SJSA1 (cell line): ENCODE measurements around the gene NTM. TPM values are rescaled to one million over a fixed set of nuclear protein-coding genes. Genes with fewer than 3 reads are reported as not detected.

Experiments used
- DNase-seq, 2 experiments: peaks; one replicate each; pipeline ENCODE4 v3.0.0-alpha.2; 2015 to 2020; ENCODE audit warnings: low spot score in 2 of 2, low read depth in 1 of 2
- H3K27ac ChIP-seq: fragments of 250-450 bp; sonication (Bioruptor Pico); 2 replicates; pipeline ENCODE4 v1.5.1; 2020; ENCODE audit warnings: mild to moderate bottlenecking, moderate library complexity
- H3K27me3 ChIP-seq: fragments of 250-450 bp; sonication (Bioruptor Pico); replicated peaks from 2 replicates; pipeline ENCODE4 v1.5.1; 2020; ENCODE audit warnings: mild to moderate bottlenecking, moderate library complexity
- H3K36me3 ChIP-seq: fragments of 250-450 bp; sonication (Bioruptor Pico); 2 replicates; pipeline ENCODE4 v1.5.1; 2020; ENCODE audit warnings: mild to moderate bottlenecking
- H3K4me1 ChIP-seq: fragments of 250-450 bp; sonication (Bioruptor Pico); replicated peaks from 2 replicates; pipeline ENCODE4 v1.6.1; 2021; ENCODE audit warnings: mild to moderate bottlenecking
- H3K4me3 ChIP-seq: fragments of 250-450 bp; sonication (Bioruptor Pico); 2 replicates; pipeline ENCODE4 v1.5.1; 2020; ENCODE audit warnings: mild to moderate bottlenecking
- H3K9me3 ChIP-seq: fragments of 250-450 bp; sonication (Bioruptor Pico); replicated peaks from 2 replicates; pipeline ENCODE4 v1.5.1; 2020; ENCODE audit warnings: mild to moderate bottlenecking
- total RNA-seq: library from RNA; depleted of rRNA; stranded (reverse); fragments of >200 nt; shearing (Covaris generic); gene quantifications from 2 replicates; pipeline ENCODE4 v1.2.3, GENCODE V29; 2014

The NTM gene
- total RNA-seq, 1 experiment from 2014 or later = 0.34 TPM

GRCh38 chr11:131924457-131925201 lies 554.2 kb downstream of the NTM start:
- Histone ChIP-seq H3K27me3 (no peaks in the 10 kb centered on the region), H3K36me3 (no peaks in the 10 kb centered on the region), H3K27ac (peak overlapping the region; percentile 69), H3K4me3 (no peak overlapping the region), H3K4me1 (peaks cover 14% of the 10 kb centered on the region), H3K9me3 (no peaks in the 10 kb centered on the region)
- DNase-seq = peak in 1 of 2 experiments; percentile 28

GRCh38 chr11:131925829-131926228 lies 555.4 kb downstream of the NTM start:
- no peaks in the 10 kb centered on the region for H3K36me3 ChIP-seq
- DNase-seq = no peak
- no peaks in the 10 kb centered on the region for H3K27me3 ChIP-seq
- H3K4me3 ChIP-seq = no peak overlapping the region
- no peaks in the 10 kb centered on the region for H3K9me3 ChIP-seq
- H3K27ac ChIP-seq = no peak overlapping the region
- peaks cover 14% of the 10 kb centered on the region for H3K4me1 ChIP-seq

- Histone ChIP-seq H3K27me3 (no peaks in the 10 kb centered on the region), H3K36me3 (no peaks in the 10 kb centered on the region), H3K9me3 (no peaks in the 10 kb centered on the region), H3K27ac (no peak overlapping the region), H3K4me3 (no peak overlapping the region), H3K4me1 (peaks cover 11% of the 10 kb centered on the region)
- no peak for DNase-seq
These were observed 558.6 kb downstream of the NTM start for GRCh38 chr11:131928992-131929391.

GRCh38 chr11:131932584-131933325 lies 562.3 kb downstream of the NTM start:
- no peaks in the 10 kb centered on the region for H3K27me3 ChIP-seq
- H3K4me1 ChIP-seq = no peaks in the 10 kb centered on the region
- H3K27ac ChIP-seq = no peak overlapping the region
- H3K36me3 ChIP-seq = no peaks in the 10 kb centered on the region
- no peaks in the 10 kb centered on the region for H3K9me3 ChIP-seq
- no peak overlapping the region for H3K4me3 ChIP-seq
- no peak for DNase-seq

- no peaks in the 10 kb centered on the region for H3K36me3 ChIP-seq
- no peaks in the 10 kb centered on the region for H3K27me3 ChIP-seq
- no peak overlapping the region for H3K27ac ChIP-seq
- no peak overlapping the region for H3K4me3 ChIP-seq
- no peaks in the 10 kb centered on the region for H3K4me1 ChIP-seq
- no peaks in the 10 kb centered on the region for H3K9me3 ChIP-seq
- DNase-seq = no peak
These were observed 563.6 kb downstream of the NTM start for GRCh38 chr11:131934006-131934405.

GRCh38 chr11:131938351-131938751 lies 567.9 kb downstream of the NTM start:
- H3K36me3 ChIP-seq = no peaks in the 10 kb centered on the region
- H3K27me3 ChIP-seq = no peaks in the 10 kb centered on the region
- H3K9me3 ChIP-seq = no peaks in the 10 kb centered on the region
- DNase-seq = no peak
- H3K4me1 ChIP-seq = no peaks in the 10 kb centered on the region
- no peak overlapping the region for H3K27ac ChIP-seq
- H3K4me3 ChIP-seq = no peak overlapping the region

GRCh38 chr11:131940126-131940525 lies 569.7 kb downstream of the NTM start:
- DNase-seq = no peak
- Histone ChIP-seq H3K27me3 (no peaks in the 10 kb centered on the region), H3K36me3 (no peaks in the 10 kb centered on the region), H3K27ac (no peak overlapping the region), H3K4me1 (no peaks in the 10 kb centered on the region), H3K4me3 (no peak overlapping the region), H3K9me3 (no peaks in the 10 kb centered on the region)

- H3K27ac ChIP-seq = no peak overlapping the region
- H3K9me3 ChIP-seq = no peaks in the 10 kb centered on the region
- DNase-seq = no peak
- H3K4me1 ChIP-seq = no peaks in the 10 kb centered on the region
- H3K27me3 ChIP-seq = no peaks in the 10 kb centered on the region
- H3K36me3 ChIP-seq = no peaks in the 10 kb centered on the region
- H3K4me3 ChIP-seq = no peak overlapping the region
These were observed 572.5 kb downstream of the NTM start for GRCh38 chr11:131942878-131943277.

GRCh38 chr11:131943295-131943694 lies 572.9 kb downstream of the NTM start:
- no peak for DNase-seq
- no peaks in the 10 kb centered on the region for H3K27me3 ChIP-seq
- no peaks in the 10 kb centered on the region for H3K9me3 ChIP-seq
- no peaks in the 10 kb centered on the region for H3K36me3 ChIP-seq
- H3K4me1 ChIP-seq = no peaks in the 10 kb centered on the region
- no peak overlapping the region for H3K27ac ChIP-seq
- H3K4me3 ChIP-seq = no peak overlapping the region

- Histone ChIP-seq H3K4me1 (no peaks in the 10 kb centered on the region), H3K4me3 (no peak overlapping the region), H3K27me3 (no peaks in the 10 kb centered on the region), H3K27ac (no peak overlapping the region), H3K9me3 (no peaks in the 10 kb centered on the region), H3K36me3 (no peaks in the 10 kb centered on the region)
- no peak for DNase-seq
These were observed 574.3 kb downstream of the NTM start for GRCh38 chr11:131944736-131945135.

- Histone ChIP-seq H3K4me1 (no peaks in the 10 kb centered on the region), H3K36me3 (no peaks in the 10 kb centered on the region), H3K9me3 (no peaks in the 10 kb centered on the region), H3K27me3 (no peaks in the 10 kb centered on the region), H3K4me3 (no peak overlapping the region), H3K27ac (no peak overlapping the region)
- no peak for DNase-seq
These were observed 575.3 kb downstream of the NTM start for GRCh38 chr11:131945706-131946105.

- H3K4me1 ChIP-seq = no peaks in the 10 kb centered on the region
- H3K27ac ChIP-seq = no peak overlapping the region
- H3K4me3 ChIP-seq = no peak overlapping the region
- H3K27me3 ChIP-seq = no peaks in the 10 kb centered on the region
- no peaks in the 10 kb centered on the region for H3K36me3 ChIP-seq
- no peaks in the 10 kb centered on the region for H3K9me3 ChIP-seq
- no peak for DNase-seq
These were observed 577.1 kb downstream of the NTM start for GRCh38 chr11:131947511-131947910.

- DNase-seq = no peak
- no peaks in the 10 kb centered on the region for H3K9me3 ChIP-seq
- no peak overlapping the region for H3K4me3 ChIP-seq
- no peak overlapping the region for H3K27ac ChIP-seq
- H3K36me3 ChIP-seq = no peaks in the 10 kb centered on the region
- no peaks in the 10 kb centered on the region for H3K27me3 ChIP-seq
- H3K4me1 ChIP-seq = no peaks in the 10 kb centered on the region
These were observed 580.7 kb downstream of the NTM start for GRCh38 chr11:131951121-131951520.

GRCh38 chr11:131954146-131954545 lies 583.7 kb downstream of the NTM start:
- Histone ChIP-seq H3K4me3 (no peak overlapping the region), H3K27ac (no peak overlapping the region), H3K9me3 (no peaks in the 10 kb centered on the region), H3K27me3 (no peaks in the 10 kb centered on the region), H3K36me3 (no peaks in the 10 kb centered on the region), H3K4me1 (no peaks in the 10 kb centered on the region)
- DNase-seq = no peak
